GM12872 (cell line): ENCODE data around the gene NOP14.

Experiments
- CTCF ChIP-seq: IDR thresholded peaks from 3 replicates; pipeline ENCODE4 v1.5.1; 2011; ENCODE audit warnings: low read depth, mild to moderate bottlenecking, low read length, moderate library complexity; ENCODE audit not compliant: insufficient read depth

NOP14 gene

GRCh38 chr4:2995546-2996265, 32.5 kb upstream of the NOP14 start:
- no peak for TF ChIP-seq CTCF

DNA sequence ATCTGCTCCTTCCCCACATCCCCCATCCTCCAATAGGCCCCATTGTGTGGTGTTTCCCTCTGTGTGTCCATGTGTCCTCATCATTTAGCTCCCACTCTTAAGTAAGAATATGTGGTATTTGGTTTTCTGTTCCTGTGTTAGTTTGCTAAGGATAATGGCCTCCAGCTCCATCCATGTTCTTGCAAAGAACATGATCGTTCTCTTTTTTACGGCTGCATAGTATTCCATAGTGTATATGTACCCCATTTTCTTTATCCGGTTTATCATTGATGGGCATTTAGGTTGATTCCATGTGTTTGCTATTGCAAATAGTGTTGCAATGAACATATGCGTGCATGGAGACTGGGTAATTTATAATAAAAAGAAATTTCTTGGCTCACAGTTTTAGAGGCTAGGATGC, 31.7 kb upstream of the NOP14 start:
- TF ChIP-seq CTCF: no peak

DNA sequence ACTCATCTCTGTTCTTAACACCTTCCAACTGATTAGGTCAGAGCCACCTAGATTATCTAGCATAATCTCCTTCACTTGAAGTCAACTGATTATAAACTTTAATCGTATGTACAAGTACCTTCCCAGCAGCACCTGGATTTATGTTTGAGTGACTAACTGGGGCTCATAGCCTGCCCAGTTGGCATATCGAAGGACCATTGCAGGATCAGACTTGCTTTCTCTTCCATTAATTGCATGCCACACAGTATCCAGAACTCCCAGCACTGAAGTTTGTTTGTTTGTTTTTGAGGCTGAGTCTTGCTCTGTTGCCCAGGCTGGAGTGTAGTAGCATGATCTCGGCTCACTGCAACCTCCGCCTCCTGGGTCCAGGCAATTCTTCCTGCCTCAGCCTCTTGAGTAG, 28.0 kb upstream of the NOP14 start:
- TF ChIP-seq CTCF: no peak

- TF ChIP-seq CTCF: no peak
Observed at GRCh38 chr4:2982012-2982411, 18.8 kb upstream of the NOP14 start.

DNA sequence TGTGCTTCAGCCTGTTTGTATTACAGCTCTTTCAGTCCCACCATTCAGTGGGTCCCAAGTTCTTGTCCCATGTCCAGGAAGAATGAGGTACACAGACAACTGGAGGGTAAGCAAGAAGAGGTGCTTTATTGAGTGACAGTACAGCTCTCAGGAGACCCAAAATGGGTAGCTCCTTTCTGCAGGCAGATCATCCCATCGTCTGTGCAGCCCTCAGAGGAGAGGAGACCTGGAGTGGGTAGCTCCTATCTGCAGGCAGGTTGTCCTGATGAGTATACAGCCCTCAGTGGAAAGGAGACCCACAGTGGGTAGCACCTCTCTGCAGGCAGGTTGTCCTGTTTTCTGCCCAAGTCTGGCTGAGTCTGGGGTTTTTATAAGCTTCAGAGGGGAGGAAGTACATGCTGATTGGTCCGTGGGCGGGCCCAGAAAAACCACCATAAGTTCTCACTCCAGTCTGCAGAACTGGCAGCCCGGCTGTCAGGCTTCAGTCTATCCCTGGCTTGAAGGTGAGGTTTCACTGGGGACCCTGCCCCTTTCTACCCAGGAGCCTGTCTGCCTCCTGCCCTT, 18.1 kb upstream of the NOP14 start:
- no peak for TF ChIP-seq CTCF

DNA sequence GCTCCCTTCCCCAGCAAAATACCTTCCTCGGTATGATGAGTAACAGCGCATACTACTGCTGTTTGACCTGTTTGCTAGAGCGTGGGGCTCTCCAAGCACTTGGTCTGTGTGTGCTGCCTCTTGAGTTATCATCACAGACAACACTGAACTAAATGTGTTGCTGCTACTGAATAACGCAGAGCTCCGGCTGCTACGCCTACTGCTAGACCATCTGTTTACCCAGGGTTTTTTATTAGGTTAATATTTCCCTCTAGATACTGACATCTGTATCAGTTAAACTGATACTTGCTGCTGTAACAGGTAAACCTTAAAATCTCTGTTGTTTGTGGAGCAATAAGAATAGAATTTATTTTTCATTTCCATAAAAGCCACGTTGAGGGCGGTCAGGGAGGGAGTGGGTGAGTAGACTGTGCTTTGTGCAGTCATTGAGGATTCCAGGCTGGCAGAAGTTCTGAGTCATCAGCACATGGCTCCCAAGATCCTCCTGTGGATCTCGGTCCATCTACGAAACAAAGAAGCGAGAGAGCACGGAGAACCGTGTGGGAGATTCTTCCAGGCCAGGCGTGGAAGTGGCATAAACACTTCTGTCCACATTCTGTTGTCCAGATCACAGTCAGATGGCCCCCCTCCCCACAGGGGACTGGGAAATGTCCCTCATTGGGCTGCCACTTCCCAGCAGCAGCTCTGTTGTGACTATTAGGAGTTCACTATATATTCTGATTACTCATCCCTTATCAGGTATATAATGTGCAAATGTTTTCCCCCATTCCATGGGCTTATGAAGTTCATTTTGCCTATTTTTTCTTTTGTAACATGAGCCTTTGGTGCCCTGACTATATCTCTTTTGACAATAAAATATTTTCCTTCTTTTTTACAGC, 14.2 kb upstream of the NOP14 start:
- no peak for TF ChIP-seq CTCF

- TF ChIP-seq CTCF: no peak
Observed at GRCh38 chr4:2971275-2971674, 8.1 kb upstream of the NOP14 start.
